GM10248 (cell line): ENCODE results near the gene CACNA2D3.

ENCODE experiments used
- CTCF ChIA-PET: fragments of 300-600 bp; sonication (Branson Sonifier 250); formaldehyde crosslinking; extraction: SDS; loops from one replicate; lab custom pipeline; 2021; ENCODE audit warnings: antibody characterized with exemption; lab: Yijun Ruan, JAX
- POLR2A ChIA-PET: fragments of 350-650 bp; sonication (Branson Sonifier 250); formaldehyde crosslinking; extraction: SDS; loops from one replicate; lab custom pipeline; 2020; ENCODE audit warnings: antibody characterized with exemption; lab: Yijun Ruan, JAX
- DNase-seq: peaks from one replicate; pipeline ENCODE4 v3.0.0; 2012; ENCODE audit errors: extremely low spot score
- TF ChIP-seq, protein P1 (sequence below): IDR thresholded peaks from 2 replicates; pipeline ENCODE4 v1.5.1; 2012; ENCODE audit warnings: mild to moderate bottlenecking, low read depth; ENCODE audit errors: extremely low read depth, missing control alignments, control extremely low read depth

The CACNA2D3 gene

DNA sequence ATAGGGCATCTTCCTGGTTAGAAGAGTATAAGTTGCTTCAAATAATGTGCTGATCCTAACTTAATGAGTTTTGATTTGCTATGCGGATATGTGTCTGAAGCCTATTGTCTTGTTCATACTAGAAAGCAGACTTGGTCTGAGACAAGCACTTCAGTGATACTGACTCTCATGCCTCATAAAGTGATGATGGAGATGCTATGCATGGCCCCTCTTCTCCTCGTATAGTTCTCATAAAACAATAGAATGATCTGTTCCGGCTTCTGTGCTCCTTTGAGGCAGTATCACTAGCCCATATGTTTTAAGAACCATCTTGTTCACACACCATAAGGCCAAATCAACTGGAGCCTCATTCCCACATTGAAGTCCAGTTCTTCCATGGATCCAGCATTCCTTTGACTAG is 583.4 kb downstream of the CACNA2D3 start:
- POLR2A ChIA-PET, result no interaction called here
- TF ChIP-seq, protein P1, sequence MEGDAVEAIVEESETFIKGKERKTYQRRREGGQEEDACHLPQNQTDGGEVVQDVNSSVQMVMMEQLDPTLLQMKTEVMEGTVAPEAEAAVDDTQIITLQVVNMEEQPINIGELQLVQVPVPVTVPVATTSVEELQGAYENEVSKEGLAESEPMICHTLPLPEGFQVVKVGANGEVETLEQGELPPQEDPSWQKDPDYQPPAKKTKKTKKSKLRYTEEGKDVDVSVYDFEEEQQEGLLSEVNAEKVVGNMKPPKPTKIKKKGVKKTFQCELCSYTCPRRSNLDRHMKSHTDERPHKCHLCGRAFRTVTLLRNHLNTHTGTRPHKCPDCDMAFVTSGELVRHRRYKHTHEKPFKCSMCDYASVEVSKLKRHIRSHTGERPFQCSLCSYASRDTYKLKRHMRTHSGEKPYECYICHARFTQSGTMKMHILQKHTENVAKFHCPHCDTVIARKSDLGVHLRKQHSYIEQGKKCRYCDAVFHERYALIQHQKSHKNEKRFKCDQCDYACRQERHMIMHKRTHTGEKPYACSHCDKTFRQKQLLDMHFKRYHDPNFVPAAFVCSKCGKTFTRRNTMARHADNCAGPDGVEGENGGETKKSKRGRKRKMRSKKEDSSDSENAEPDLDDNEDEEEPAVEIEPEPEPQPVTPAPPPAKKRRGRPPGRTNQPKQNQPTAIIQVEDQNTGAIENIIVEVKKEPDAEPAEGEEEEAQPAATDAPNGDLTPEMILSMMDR, result no peak
- no peak for DNase-seq
- CTCF ChIA-PET, result no interaction called here

DNA sequence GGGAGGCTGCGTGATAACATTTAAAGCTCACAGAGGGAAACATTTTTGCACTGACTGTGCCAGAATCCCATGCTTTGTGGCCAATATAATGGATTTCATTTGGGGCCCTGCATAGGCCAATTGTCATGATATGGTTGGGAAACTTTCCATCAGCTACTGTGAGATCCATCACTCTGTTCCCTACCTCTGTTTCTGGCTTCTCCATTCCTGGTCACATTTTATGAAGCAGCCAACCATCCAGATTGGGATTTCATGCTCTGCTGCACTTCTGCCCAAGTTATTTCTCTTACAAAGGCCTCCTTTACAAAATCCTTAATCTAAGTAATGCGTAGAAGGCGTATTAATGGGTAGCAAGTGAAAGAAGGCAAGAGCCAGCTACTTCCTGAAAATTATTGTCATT is 584.4 kb downstream of the CACNA2D3 start:
- ChIA-PET CTCF (no interaction called here), POLR2A (no interaction called here)
- TF ChIP-seq, protein P1, result no peak
- no peak for DNase-seq

DNA sequence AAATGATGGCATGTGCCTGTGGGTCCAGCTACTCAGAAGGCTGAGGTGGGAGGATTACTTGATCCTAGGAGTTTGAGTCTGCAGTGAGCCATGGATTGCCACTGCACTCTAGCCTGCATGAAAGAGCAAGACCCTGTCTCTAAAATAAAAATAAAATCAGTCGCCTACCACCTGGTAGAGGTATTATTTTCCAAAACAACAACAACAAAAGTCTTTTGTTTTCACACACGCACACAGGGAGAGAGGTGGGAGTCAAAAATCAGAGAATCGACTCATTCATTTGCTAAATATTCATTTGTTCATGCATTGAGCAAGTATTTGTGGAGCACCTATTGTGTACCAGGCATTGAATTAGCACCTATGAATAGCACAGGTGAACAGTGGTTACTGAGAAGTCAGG is 587.4 kb downstream of the CACNA2D3 start:
- DNase-seq, result no peak
- ChIA-PET CTCF (no interaction called here), POLR2A (no interaction called here)
- TF ChIP-seq, protein P1, result no peak

DNA sequence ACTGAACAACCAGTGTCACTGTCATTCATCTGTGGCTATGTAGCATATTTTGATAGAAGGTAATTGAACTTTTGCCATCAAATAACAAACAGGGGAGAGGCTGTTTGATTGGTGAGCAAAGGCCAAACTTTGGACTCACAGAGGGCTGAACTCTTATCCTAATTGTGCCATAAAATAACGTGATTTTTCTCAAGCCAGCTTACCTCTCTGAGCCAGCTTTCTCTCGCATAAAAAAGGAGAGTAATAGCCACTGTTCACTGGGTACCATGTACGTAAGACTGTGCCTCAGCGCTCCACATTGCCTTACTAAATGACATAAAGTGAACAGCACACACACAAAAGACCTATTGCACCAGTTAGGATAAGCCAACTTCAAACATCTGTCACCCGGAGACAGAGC is 588.6 kb downstream of the CACNA2D3 start:
- no peak for DNase-seq
- POLR2A ChIA-PET, result no interaction called here
- CTCF ChIA-PET, result no interaction called here
- TF ChIP-seq, protein P1, result no peak

DNA sequence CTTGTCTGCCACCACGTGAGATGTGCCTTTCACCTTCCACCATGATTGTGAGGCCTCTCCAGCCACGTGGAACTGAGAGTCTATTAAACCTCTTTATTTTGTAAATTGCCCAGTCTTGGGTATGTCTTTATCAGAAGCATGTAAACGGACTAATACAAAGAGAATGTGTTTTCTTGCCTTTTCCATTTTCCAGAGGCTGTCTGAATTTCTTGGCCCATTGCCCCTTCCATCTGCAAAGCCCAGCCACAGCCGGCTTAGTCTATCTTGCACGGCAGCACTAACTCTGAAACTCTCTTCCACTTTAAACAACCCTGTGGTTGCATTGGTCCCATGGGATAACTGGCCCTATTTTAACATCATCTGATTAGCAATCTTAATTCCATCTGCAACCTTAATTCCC is 590.2 kb downstream of the CACNA2D3 start:
- POLR2A ChIA-PET, result no interaction called here
- TF ChIP-seq, protein P1, result no peak
- CTCF ChIA-PET, result no interaction called here
- DNase-seq, result no peak

DNA sequence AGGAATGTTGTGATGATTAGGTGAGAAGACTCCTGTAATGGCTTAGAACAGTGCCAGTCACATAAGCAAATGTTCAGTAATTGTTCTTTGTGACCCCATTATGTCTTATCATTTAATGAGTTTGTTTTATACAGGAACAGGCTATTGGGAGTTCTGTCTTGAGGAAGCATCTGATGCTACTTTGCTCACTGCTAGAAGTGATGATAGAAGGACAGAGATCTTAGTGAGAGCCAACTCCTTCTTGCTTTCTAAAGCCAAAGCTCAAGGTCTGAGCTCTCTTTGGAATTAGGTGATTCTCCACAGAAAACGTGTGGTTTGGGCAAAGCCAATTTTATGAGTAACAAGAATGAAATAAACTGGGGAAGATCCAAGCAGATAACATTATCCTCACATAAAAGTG is 590.7 kb downstream of the CACNA2D3 start:
- TF ChIP-seq, protein P1, result no peak
- no peak for DNase-seq
- CTCF ChIA-PET, result no interaction called here
- POLR2A ChIA-PET, result no interaction called here

DNA sequence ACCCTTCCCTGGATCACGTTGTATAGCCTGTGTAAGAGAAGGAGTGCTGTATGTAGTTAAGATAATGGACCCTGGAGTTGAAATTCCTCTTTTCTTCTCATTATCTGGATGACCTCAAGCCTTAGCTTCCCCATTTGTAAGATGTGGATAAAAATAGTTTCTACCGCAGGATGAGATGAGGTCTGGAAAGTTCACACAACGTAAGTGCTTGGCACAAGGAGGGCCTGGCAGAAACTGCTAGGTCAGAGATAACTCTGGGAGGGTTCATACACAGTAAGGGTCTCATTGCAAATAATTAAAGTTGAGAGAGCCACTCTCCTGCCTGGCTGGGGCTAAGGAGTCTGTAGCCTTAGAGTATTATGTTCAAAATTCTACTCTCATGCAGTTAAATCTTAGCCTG is 591.1 kb downstream of the CACNA2D3 start:
- ChIA-PET CTCF (no interaction called here), POLR2A (no interaction called here)
- TF ChIP-seq, protein P1, result no peak
- no peak for DNase-seq
